Common myeloid progenitor, CD34-positive (primary cell): ENCODE data around the gene GPR137C.

Experiments used
- CTCF ChIA-PET: fragments of 350-600 bp; sonication (Branson Sonifier 250); formaldehyde crosslinking; loops from one replicate; lab custom pipeline; 2021; ENCODE audit warnings: antibody characterized with exemption; lab: Charles Lee
- POLR2A ChIA-PET: fragments of 350-600 bp; sonication (Branson Sonifier 250); formaldehyde crosslinking; loops from one replicate; lab custom pipeline; 2021; ENCODE audit warnings: antibody characterized with exemption; lab: Charles Lee
- DNase-seq, 3 donors: peaks; one replicate each; pipeline versions ENCODE4 v3.0.0 to v3.0.0-alpha.2; 2013
- H3K27ac ChIP-seq, 2 experiments: 1 replicate in 1 of 2; 2 replicates in 1 of 2; pipeline ENCODE4 v1.7.0; 2013; ENCODE audit warnings: inconsistent platforms in 2 of 2, low read length in 2 of 2, mild to moderate bottlenecking in 2 of 2, low read depth in 1 of 2, moderate library complexity in 1 of 2; ENCODE audit not compliant: severe bottlenecking in 2 of 2, insufficient read depth in 1 of 2, poor library complexity in 1 of 2
- H3K27me3 ChIP-seq, 5 experiments: replicated peaks in 2 of 5; 1 replicate in 3 of 5; 2 replicates in 2 of 5; pipeline versions ENCODE4 v1.6.1 to v1.7.0; 2013; ENCODE audit warnings: low read length in 4 of 5, mild to moderate bottlenecking in 2 of 5, moderate library complexity in 2 of 5, inconsistent platforms in 1 of 5; ENCODE audit not compliant: insufficient read depth in 5 of 5, control insufficient read depth in 4 of 5
- H3K36me3 ChIP-seq, 4 experiments: 1 replicate in 2 of 4; 2 replicates in 2 of 4; pipeline versions ENCODE4 v1.6.1 to v1.7.0; 2013; ENCODE audit warnings: low read length in 3 of 4, control low read depth in 1 of 4, mild to moderate bottlenecking in 1 of 4; ENCODE audit not compliant: control insufficient read depth in 4 of 4, insufficient read depth in 4 of 4
- H3K4me1 ChIP-seq, 4 experiments: 1 replicate in 3 of 4; 2 replicates in 1 of 4; pipeline versions ENCODE4 v1.6.1 to v1.7.1; 2013; ENCODE audit warnings: low read length in 3 of 4, mild to moderate bottlenecking in 3 of 4, control low read depth in 1 of 4, inconsistent platforms in 1 of 4, moderate library complexity in 1 of 4; ENCODE audit not compliant: control insufficient read depth in 4 of 4, insufficient read depth in 4 of 4; ENCODE audit errors: control extremely low read depth in 1 of 4
- H3K4me3 ChIP-seq, 7 experiments: 1 replicate in 4 of 7; 2 replicates in 3 of 7; pipeline versions ENCODE4 v1.5.1 to v1.7.0; 2013; ENCODE audit warnings: mild to moderate bottlenecking in 7 of 7, low read length in 6 of 7, moderate library complexity in 6 of 7, inconsistent platforms in 2 of 7, low read depth in 2 of 7, control low read depth in 1 of 7; ENCODE audit not compliant: insufficient read depth in 4 of 7, control insufficient read depth in 1 of 7; ENCODE audit errors: extremely low read depth in 1 of 7
- H3K9me3 ChIP-seq, 5 experiments: 1 replicate in 4 of 5; 2 replicates in 1 of 5; pipeline versions ENCODE4 v1.6.1 to v1.7.1; 2013; ENCODE audit warnings: low read length in 4 of 5, mild to moderate bottlenecking in 2 of 5, inconsistent platforms in 1 of 5, low read depth in 1 of 5, moderate library complexity in 1 of 5; ENCODE audit not compliant: control insufficient read depth in 4 of 5, insufficient read depth in 2 of 5; ENCODE audit errors: control extremely low read depth in 1 of 5
- WGBS: methylation state at CpG from one replicate; pipeline ENCODE4 v1.1.5; 2013; ENCODE audit not compliant: insufficient coverage; 5-methylcytosine and 5-hydroxymethylcytosine counted together

Gene GPR137C

DNA sequence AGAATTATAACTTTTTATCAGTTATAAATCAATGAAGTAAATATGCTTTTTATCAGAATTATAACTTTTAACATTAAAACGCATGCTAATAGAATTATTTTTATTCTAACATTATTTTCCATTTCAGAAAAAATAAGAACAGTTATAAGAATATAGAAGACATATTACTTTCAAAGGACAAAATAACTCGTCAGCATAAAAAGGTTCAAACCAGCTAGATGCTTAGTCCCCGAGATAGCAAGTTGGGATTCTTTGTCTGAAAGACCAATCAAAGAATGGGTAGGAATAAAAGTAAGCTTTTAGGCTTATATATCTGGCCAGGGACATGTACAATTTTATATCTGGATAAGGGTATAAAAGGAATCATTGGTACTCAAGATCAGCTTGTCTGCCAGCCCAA lies 66.0 kb downstream of the GPR137C start:
- Histone ChIP-seq H3K4me3 (no peak overlapping the region), H3K9me3 (no peaks in the 10 kb centered on the region), H3K4me1 (no peaks in the 10 kb centered on the region), H3K27ac (no peak overlapping the region), H3K36me3 (no peaks in the 10 kb centered on the region), H3K27me3 (no peaks in the 10 kb centered on the region)
- DNase-seq = no peak
- 100% methylated on average over 2 of the region's 3 CpGs for WGBS
- CTCF ChIA-PET = no interaction called here
- POLR2A ChIA-PET = no interaction called here

DNA sequence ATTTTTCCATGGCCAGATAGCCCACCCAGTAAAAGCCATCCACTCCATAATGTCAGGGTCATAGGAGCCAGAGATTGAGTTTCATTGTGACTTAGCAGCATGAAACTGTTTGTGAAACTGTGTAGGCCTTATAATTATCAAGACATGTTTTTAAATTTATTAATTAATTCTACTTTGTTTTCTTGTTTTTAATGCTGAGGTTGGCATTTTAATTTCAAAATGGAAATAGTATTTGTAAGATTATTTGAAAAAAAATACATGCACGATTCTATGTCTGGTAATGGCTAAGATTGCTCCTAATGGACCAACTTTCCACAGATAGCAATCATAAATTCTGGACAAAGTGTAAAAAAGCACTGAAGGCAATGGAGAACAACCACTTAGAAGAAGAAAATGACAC lies 67.1 kb downstream of the GPR137C start:
- no peak overlapping the region for H3K4me3 ChIP-seq
- POLR2A ChIA-PET = interaction anchor here (0.5 kb wide), 1 partner anchor 1294 kb away, joined by 5 read pairs; no protein-coding TSS in a partner anchor
- DNase-seq = no peak

DNA sequence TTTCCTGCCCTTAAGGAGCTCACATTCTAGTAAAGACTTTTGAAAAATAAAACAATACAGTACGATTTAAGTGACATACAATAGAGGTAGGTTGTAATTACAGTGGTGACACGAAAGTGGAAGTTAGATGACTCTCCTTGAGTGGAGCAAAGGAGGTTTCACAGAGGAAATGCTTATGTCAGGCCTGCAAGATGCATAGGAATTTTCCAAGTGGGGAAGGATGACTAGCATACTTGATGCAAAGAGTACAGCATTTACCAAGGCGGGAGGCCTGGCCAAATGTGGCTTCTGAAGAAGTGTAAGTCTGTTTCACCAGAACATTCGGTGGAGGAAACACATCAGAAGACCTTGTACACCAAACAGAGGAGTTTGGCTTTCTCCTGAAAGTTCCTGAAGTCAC lies 87.5 kb downstream of the GPR137C start:
- Histone ChIP-seq H3K4me3 (no peak overlapping the region), H3K9me3 (peaks cover 0 to 4% (median 0%) of the 10 kb centered on the region in 5 experiments), H3K4me1 (no peaks in the 10 kb centered on the region), H3K27me3 (no peaks in the 10 kb centered on the region), H3K27ac (no peak overlapping the region), H3K36me3 (peaks cover 0 to 29% (median 13%) of the 10 kb centered on the region in 4 experiments)
- POLR2A ChIA-PET = no interaction called here
- 100% methylated on average over 4 of the region's 4 CpGs for WGBS
- CTCF ChIA-PET = no interaction called here
- no peak for DNase-seq

More for the DNA sequence above, 67.1 kb downstream of the GPR137C start:
- Histone ChIP-seq H3K9me3 (no peaks in the 10 kb centered on the region), H3K27ac (no peak overlapping the region), H3K36me3 (no peaks in the 10 kb centered on the region), H3K4me1 (no peaks in the 10 kb centered on the region), H3K27me3 (no peaks in the 10 kb centered on the region)
- no CpG with 5 or more reads among the region's 1 CpG for WGBS
- CTCF ChIA-PET = no interaction called here

DNA sequence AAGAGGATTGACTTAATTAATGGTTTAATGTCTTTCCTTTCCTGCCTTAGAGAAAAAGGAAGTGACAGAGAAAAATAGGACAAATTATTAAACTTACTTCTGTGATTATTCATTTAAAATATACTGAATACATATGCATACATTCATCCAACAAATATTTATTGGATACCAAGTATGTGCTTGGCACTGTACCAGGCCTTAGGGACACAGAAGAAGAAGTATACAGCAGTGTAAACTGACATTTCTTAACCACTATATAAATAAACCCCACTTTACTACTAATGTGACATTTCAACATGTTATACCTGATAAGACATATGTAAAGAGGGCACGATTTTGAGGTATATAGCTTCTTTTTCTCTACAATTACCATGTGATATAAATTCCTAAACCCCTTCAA lies 89.1 kb downstream of the GPR137C start:
- no CpG with 5 or more reads among the region's 1 CpG for WGBS
- POLR2A ChIA-PET = no interaction called here
- peaks cover 0 to 39% (median 20%) of the 10 kb centered on the region in 4 experiments for H3K36me3 ChIP-seq
- CTCF ChIA-PET = no interaction called here
- H3K4me1 ChIP-seq = no peaks in the 10 kb centered on the region
- DNase-seq = no peak
- no peak overlapping the region for H3K4me3 ChIP-seq
- H3K9me3 ChIP-seq = peaks cover 0 to 4% (median 0%) of the 10 kb centered on the region in 5 experiments
- H3K27me3 ChIP-seq = no peaks in the 10 kb centered on the region
- no peak overlapping the region for H3K27ac ChIP-seq

DNA sequence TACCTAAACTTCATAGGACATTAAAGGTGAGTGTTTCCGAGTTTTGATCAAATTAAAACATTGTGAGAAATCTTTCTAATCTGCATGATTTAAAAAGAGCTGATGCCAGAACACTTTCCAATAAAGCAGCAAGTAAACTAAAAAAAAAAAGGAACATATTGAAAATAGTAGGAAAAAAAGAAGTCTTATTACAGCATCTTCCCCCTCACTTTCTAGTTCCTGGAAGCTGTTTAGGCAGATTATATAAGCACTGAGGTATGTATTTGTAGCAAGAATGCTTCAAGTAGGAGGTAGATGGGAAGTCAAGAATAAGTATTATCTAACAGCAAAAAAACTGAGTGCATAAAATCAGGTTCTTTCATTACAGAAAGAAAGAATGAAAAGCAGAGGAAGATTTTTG lies 96.9 kb downstream of the GPR137C start:
- H3K27me3 ChIP-seq = no peaks in the 10 kb centered on the region
- no peak for DNase-seq
- no peaks in the 10 kb centered on the region for H3K4me1 ChIP-seq
- peaks cover 7 to 51% (median 25%) of the 10 kb centered on the region in 4 experiments for H3K36me3 ChIP-seq
- no peak overlapping the region for H3K4me3 ChIP-seq
- POLR2A ChIA-PET = no interaction called here
- no peaks in the 10 kb centered on the region for H3K9me3 ChIP-seq
- CTCF ChIA-PET = no interaction called here
- WGBS = no CpG with 5 or more reads among the region's 1 CpG
- no peak overlapping the region for H3K27ac ChIP-seq

DNA sequence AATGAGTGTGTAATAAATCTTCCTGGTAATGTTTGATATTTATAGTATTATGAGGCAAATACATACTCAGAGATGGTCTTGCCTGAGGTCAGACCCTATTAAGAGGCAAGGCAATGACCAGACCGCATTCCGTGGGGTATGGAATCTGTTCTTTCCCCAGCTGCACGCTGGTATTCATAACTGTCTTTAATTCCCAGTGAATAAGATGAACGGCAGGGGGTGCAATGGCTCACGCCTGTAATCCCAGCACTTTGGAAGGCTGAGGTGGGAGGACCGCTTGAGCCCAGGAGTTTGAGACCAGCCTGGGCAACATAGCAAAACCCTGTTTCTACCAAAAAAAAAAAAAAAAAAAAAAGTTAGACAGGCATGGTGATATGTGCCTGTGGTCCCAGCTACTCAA lies 98.1 kb downstream of the GPR137C start:
- ChIA-PET CTCF (interaction anchor here (1.2 kb wide), 1 partner anchor 350 kb away, joined by 3 read pairs; no protein-coding TSS in a partner anchor), POLR2A (no interaction called here)
- H3K9me3 ChIP-seq = no peaks in the 10 kb centered on the region
- no peak overlapping the region for H3K4me3 ChIP-seq
- no peaks in the 10 kb centered on the region for H3K4me1 ChIP-seq
- WGBS = 100% methylated on average over 4 of the region's 6 CpGs
- H3K27ac ChIP-seq = no peak overlapping the region
- DNase-seq = no peak
- H3K36me3 ChIP-seq = peaks cover 3 to 53% (median 24%) of the 10 kb centered on the region in 4 experiments
- no peaks in the 10 kb centered on the region for H3K27me3 ChIP-seq

DNA sequence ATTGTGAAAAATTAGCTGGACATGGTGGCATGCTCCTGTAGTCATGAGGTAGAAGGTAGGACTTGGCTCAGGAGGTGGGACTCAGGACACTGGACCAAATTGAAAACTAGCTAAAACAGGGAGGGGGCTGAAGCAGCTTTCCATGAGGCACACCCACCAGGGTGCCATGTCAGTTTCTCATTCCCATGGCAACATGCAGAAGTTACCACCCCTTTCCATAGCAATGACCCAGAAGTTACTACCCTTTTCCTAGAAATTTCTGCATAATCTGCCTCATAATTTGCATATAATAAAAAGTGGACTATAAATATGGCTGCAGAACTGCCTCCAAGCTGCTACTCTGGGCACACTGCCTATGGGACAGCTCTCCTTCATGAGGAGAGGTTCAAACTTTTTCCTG lies 104.3 kb downstream of the GPR137C start:
- ChIA-PET CTCF (interaction anchor here (0.7 kb wide), 1 partner anchor 12 kb away, joined by 3 read pairs; no protein-coding TSS in a partner anchor), POLR2A (no interaction called here)
- Histone ChIP-seq H3K4me3 (no peak overlapping the region), H3K4me1 (no peaks in the 10 kb centered on the region), H3K36me3 (peaks cover 2 to 28% (median 21%) of the 10 kb centered on the region in 4 experiments), H3K27ac (no peak overlapping the region), H3K27me3 (no peaks in the 10 kb centered on the region), H3K9me3 (no peaks in the 10 kb centered on the region)
- no peak for DNase-seq
